Breast epithelium (tissue), 3 donors: ENCODE data around the gene CUBN.

Experiments
- POLR2A ChIP-seq: fragments of 450-650 bp; IDR thresholded peaks from one replicate; pipeline ENCODE4 v1.6.1; 2016; ENCODE audit warnings: antibody characterized with exemption, mild to moderate bottlenecking, moderate library complexity
- POLR2AphosphoS5 ChIP-seq, 3 donors: sonication (generic); formaldehyde crosslinking; IDR thresholded peaks; one replicate each; pipeline ENCODE4 v1.6.1; 2017; ENCODE audit warnings: antibody characterized with exemption in 3 of 3
- TF ChIP-seq, protein P1 (sequence below), 3 donors: fragments of 450-650 bp; IDR thresholded peaks; one replicate each; pipeline ENCODE4 v1.5.1; 2016 to 2017; ENCODE audit warnings: antibody characterized with exemption in 3 of 3, mild to moderate bottlenecking in 3 of 3, moderate library complexity in 3 of 3

- TF ChIP-seq, protein P1, sequence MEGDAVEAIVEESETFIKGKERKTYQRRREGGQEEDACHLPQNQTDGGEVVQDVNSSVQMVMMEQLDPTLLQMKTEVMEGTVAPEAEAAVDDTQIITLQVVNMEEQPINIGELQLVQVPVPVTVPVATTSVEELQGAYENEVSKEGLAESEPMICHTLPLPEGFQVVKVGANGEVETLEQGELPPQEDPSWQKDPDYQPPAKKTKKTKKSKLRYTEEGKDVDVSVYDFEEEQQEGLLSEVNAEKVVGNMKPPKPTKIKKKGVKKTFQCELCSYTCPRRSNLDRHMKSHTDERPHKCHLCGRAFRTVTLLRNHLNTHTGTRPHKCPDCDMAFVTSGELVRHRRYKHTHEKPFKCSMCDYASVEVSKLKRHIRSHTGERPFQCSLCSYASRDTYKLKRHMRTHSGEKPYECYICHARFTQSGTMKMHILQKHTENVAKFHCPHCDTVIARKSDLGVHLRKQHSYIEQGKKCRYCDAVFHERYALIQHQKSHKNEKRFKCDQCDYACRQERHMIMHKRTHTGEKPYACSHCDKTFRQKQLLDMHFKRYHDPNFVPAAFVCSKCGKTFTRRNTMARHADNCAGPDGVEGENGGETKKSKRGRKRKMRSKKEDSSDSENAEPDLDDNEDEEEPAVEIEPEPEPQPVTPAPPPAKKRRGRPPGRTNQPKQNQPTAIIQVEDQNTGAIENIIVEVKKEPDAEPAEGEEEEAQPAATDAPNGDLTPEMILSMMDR (IDR thresholded peaks at IDR 0.05): no peak
- TF ChIP-seq POLR2A (no peak), POLR2AphosphoS5 (IDR thresholded peaks at IDR 0.05) (no peak)
Observed at GRCh38 chr10:16986406-16987205, 143.0 kb downstream of the CUBN start.
